ENCODE results near the gene AARSD1. TPM values are rescaled to one million over a fixed set of nuclear protein-coding genes. Genes with fewer than 3 reads are reported as not detected.

The AARSD1 gene
- total and polyA plus RNA-seq, 7 donors = 14.6 to 41.5 (median 22.9) TPM

DNA sequence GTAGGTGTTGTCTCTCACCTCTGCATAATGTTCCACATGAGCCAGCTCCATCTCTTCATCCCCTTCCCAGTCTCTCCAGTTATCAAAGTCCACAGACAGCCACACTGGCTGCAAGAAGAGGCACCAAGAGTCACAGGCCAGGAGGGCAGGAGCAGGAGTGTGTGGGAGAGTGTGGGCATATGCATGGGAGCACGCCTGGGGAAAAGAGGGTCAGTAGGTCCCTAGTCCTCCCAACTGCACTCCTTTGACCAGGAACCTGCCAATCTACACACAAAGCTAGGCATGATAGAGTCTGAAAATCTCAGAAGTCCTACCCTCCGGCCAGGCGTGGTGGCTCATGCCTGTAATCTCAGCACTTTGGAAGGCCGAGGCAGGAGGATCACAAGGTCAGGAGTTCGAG, 7.3 kb upstream of the AARSD1 start:
- no peaks in the 10 kb centered on the region for H3K27me3 ChIP-seq
- H3K4me1 ChIP-seq = no peaks in the 10 kb centered on the region
- no peak overlapping the region for H3K4me3 ChIP-seq
- no peaks in the 10 kb centered on the region for H3K36me3 ChIP-seq
- no peak for DNase-seq
- no peaks in the 10 kb centered on the region for H3K9me3 ChIP-seq
- TF ChIP-seq POLR2AphosphoS5 (IDR thresholded peaks at IDR 0.05) (no peak), EP300 (IDR thresholded peaks at IDR 0.05) (no peak), POLR2A (IDR thresholded peaks at IDR 0.05) (no peak)
- TF ChIP-seq, protein P1, sequence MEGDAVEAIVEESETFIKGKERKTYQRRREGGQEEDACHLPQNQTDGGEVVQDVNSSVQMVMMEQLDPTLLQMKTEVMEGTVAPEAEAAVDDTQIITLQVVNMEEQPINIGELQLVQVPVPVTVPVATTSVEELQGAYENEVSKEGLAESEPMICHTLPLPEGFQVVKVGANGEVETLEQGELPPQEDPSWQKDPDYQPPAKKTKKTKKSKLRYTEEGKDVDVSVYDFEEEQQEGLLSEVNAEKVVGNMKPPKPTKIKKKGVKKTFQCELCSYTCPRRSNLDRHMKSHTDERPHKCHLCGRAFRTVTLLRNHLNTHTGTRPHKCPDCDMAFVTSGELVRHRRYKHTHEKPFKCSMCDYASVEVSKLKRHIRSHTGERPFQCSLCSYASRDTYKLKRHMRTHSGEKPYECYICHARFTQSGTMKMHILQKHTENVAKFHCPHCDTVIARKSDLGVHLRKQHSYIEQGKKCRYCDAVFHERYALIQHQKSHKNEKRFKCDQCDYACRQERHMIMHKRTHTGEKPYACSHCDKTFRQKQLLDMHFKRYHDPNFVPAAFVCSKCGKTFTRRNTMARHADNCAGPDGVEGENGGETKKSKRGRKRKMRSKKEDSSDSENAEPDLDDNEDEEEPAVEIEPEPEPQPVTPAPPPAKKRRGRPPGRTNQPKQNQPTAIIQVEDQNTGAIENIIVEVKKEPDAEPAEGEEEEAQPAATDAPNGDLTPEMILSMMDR (IDR thresholded peaks at IDR 0.05) = no peak
- 94% methylated on average over 5 of the region's 5 CpGs for WGBS, 2 donors
- H3K27ac ChIP-seq = no peak overlapping the region
- intact Hi-C loops (cut with DNase I) = no loop called here

DNA sequence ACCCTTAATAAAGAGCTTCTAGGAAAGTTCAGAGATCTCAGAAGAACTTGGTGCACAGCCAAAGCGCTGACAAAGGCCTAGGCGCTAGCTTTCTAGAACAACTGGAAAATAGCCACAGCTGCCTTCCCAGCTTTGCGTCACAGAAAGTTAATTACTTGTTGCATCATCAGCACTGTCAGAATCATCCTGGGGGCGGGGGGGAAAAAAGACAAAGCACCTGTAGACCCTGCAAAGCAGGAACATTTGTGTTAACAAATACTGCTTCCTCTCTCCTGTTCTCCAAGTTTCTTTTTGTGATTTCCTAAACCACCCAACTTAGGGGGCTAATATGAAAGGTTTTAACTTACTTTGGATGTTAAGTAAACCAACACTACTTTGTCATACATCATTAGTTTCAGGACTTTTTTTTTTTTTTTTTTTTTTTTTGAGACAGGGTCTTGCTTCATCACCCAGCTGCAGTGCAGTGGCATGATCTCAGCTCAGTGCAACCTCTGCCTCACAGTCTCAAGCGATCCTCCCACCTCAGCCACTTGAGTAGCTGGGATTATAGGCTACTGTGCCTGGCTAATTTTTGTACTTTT, 4.8 kb upstream of the AARSD1 start:
- intact Hi-C loops (cut with DNase I) = no loop called here
- H3K9me3 ChIP-seq = no peaks in the 10 kb centered on the region
- H3K36me3 ChIP-seq = no peaks in the 10 kb centered on the region
- H3K4me1 ChIP-seq = peaks cover 0 to 7% (median 0%) of the 10 kb centered on the region in 4 donors
- no peak overlapping the region for H3K27ac ChIP-seq
- DNase-seq = no peak
- 53 to 67% methylated on average over 5 of the region's 5 CpGs for WGBS, 2 donors
- H3K27me3 ChIP-seq = no peaks in the 10 kb centered on the region
- TF ChIP-seq POLR2AphosphoS5 (IDR thresholded peaks at IDR 0.05) (no peak), EP300 (IDR thresholded peaks at IDR 0.05) (no peak), POLR2A (IDR thresholded peaks at IDR 0.05) (no peak)
- TF ChIP-seq, protein P1 (IDR thresholded peaks at IDR 0.05) = no peak
- H3K4me3 ChIP-seq = no peak overlapping the region

DNA sequence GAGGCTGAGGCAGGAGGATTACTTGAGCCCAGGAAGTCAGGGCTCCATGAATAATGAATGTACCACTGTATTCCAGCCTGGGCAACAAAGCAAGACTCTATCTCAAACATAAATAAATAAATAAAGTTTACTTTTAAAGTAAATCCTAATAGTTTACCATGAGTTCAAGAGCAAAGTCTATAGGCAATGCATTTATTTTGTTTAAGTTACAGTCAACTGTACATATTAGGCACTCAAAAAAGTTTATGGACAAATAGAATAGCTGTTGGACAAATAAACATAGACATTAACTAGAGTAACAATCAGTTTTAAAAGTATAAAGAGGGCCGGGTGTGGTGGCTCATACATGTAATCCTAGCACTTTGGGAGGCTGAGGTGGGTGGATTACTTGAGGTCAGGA, 3.7 kb upstream of the AARSD1 start:
- intact Hi-C loops (cut with DNase I) = no loop called here
- Histone ChIP-seq H3K27ac (no peak overlapping the region), H3K9me3 (no peaks in the 10 kb centered on the region), H3K4me3 (no peak overlapping the region), H3K27me3 (no peaks in the 10 kb centered on the region), H3K4me1 (peaks cover 0 to 18% (median 8%) of the 10 kb centered on the region in 4 donors), H3K36me3 (no peaks in the 10 kb centered on the region)
- DNase-seq = no peak
- 37 to 65% methylated on average over 1 of the region's 1 CpG for WGBS, 2 donors
- TF ChIP-seq POLR2A (IDR thresholded peaks at IDR 0.05) = no peak
- TF ChIP-seq POLR2AphosphoS5 (IDR thresholded peaks at IDR 0.05) = no peak
- TF ChIP-seq, protein P1 (IDR thresholded peaks at IDR 0.05) = no peak
- TF ChIP-seq EP300 (IDR thresholded peaks at IDR 0.05) = no peak

DNA sequence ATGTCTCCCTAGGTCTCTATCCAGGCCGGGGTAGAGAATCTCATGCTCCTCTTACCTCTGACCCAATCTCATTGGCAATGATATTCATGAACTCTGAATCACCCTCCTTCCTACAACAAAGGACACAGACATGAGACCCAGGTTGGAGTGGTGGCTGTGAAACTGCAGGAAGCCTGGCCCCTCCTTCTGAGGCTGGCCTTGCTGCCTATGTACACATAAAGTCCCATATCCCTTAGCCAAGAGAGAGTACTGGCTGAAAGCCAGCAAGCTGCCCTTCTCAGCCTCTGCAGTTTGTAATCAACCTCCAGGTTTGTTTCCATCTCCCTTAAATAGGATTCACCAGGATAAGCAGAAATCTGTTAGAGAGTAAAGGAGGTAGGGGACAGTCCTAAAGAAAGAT, 10.6 kb downstream of the AARSD1 start:
- H3K27ac ChIP-seq = no peak overlapping the region
- H3K27me3 ChIP-seq = no peaks in the 10 kb centered on the region
- H3K36me3 ChIP-seq = peaks cover 22 to 95% (median 66%) of the 10 kb centered on the region in 4 donors
- H3K4me1 ChIP-seq = no peaks in the 10 kb centered on the region
- intact Hi-C loops (cut with DNase I) = no loop called here
- no peak overlapping the region for H3K4me3 ChIP-seq
- WGBS, 2 donors = 63 to 79% methylated on average over 1 of the region's 1 CpG
- H3K9me3 ChIP-seq = no peaks in the 10 kb centered on the region
- TF ChIP-seq, protein P1 (IDR thresholded peaks at IDR 0.05) = no peak
- no peak for TF ChIP-seq POLR2A (IDR thresholded peaks at IDR 0.05)
- no peak for TF ChIP-seq EP300 (IDR thresholded peaks at IDR 0.05)
- TF ChIP-seq POLR2AphosphoS5 (IDR thresholded peaks at IDR 0.05) = no peak
- DNase-seq = no peak
